OCI-LY7 (cell line): ENCODE data around the gene ARHGEF35. TPM values are rescaled to one million over a fixed set of nuclear protein-coding genes. Genes with fewer than 3 reads are reported as not detected.

Experiments used
- BruUV-seq: library from RNA; stranded (reverse); fragments of 400-500 nt; replicated peaks from 2 replicates; lab custom pipeline; 2021; lab: Mats Ljungman, UMichigan
- CTCF ChIA-PET: fragments of 300-600 bp; sonication (Branson Sonifier 250); formaldehyde crosslinking; loops from one replicate; lab custom pipeline; 2022; ENCODE audit warnings: antibody characterized with exemption; ENCODE audit not compliant: unreplicated experiment; lab: Charles Lee
- POLR2A ChIA-PET: fragments of 300-600 bp; sonication (Branson Sonifier 250); formaldehyde crosslinking; loops from one replicate; lab custom pipeline; 2022; ENCODE audit warnings: antibody characterized with exemption; lab: Charles Lee
- DNase-seq: peaks from one replicate; pipeline ENCODE4 v3.0.0-alpha.2; 2015; ENCODE audit warnings: low spot score
- H2AFZ ChIP-seq: fragments of 200-600 bp; sonication (generic), shearing (Covaris generic); 2 replicates; pipeline ENCODE4 v1.6.1; 2014; ENCODE audit warnings: mild to moderate bottlenecking, antibody characterized with exemption, low read length, moderate library complexity
- H3K27ac ChIP-seq: fragments of 200-600 bp; sonication (generic); 2 replicates; pipeline ENCODE4 v1.5.1; 2014; ENCODE audit warnings: mixed run types, low read depth, mild to moderate bottlenecking, moderate library complexity, low read length, inconsistent platforms; ENCODE audit not compliant: poor library complexity, severe bottlenecking
- H3K36me3 ChIP-seq: fragments of 200-600 bp; sonication (generic); 2 replicates; pipeline ENCODE4 v1.6.1; 2014; ENCODE audit warnings: mild to moderate bottlenecking, antibody characterized with exemption, low read length, moderate library complexity, mixed read lengths; ENCODE audit not compliant: insufficient read depth
- H3K4me1 ChIP-seq: fragments of 200-600 bp; sonication (generic); 2 replicates; pipeline ENCODE4 v1.5.1; 2014; ENCODE audit warnings: mild to moderate bottlenecking, low read length; ENCODE audit not compliant: insufficient read depth, poor library complexity, severe bottlenecking
- H3K4me2 ChIP-seq: fragments of 200-600 bp; sonication (generic); 2 replicates; pipeline ENCODE4 v1.6.1; 2014; ENCODE audit warnings: mild to moderate bottlenecking, low read length
- H3K4me3 ChIP-seq: fragments of 200-600 bp; sonication (generic); 2 replicates; pipeline ENCODE4 v1.5.1; 2014; ENCODE audit warnings: mild to moderate bottlenecking, low read depth, low read length; ENCODE audit not compliant: poor library complexity, severe bottlenecking
- H3K79me2 ChIP-seq: fragments of 200-600 bp; sonication (generic); 2 replicates; pipeline ENCODE4 v1.6.1; 2016; ENCODE audit warnings: low read depth, mild to moderate bottlenecking, low read length, moderate library complexity, mixed read lengths; ENCODE audit not compliant: insufficient read depth
- H3K9me2 ChIP-seq: fragments of 200-600 bp; sonication (generic); 2 replicates; pipeline ENCODE4 v1.6.1; 2016; ENCODE audit warnings: mild to moderate bottlenecking, low read length, mixed read lengths; ENCODE audit not compliant: insufficient read depth
- H3K9me3 ChIP-seq: fragments of 200-600 bp; sonication (generic); 2 replicates; pipeline ENCODE4 v1.6.1; 2014; ENCODE audit warnings: mild to moderate bottlenecking, mixed run types, low read length, mixed read lengths
- H4K20me1 ChIP-seq: fragments of 200-600 bp; sonication (generic); 2 replicates; pipeline ENCODE4 v1.6.1; 2014; ENCODE audit warnings: mild to moderate bottlenecking, antibody characterized with exemption, low read length, moderate library complexity, mixed read lengths; ENCODE audit not compliant: insufficient read depth
- CTCF ChIP-seq: fragments of 200-600 bp; sonication (generic); conservative IDR thresholded peaks from 2 replicates; pipeline ENCODE4 v1.5.1; 2014; ENCODE audit warnings: mild to moderate bottlenecking, antibody characterized with exemption, low read length, moderate library complexity, mixed read lengths
- EZH2phosphoT487 ChIP-seq: fragments of 200-600 bp; sonication (generic); IDR thresholded peaks from 2 replicates; pipeline ENCODE4 v1.6.1; 2018; ENCODE audit warnings: low read depth, borderline replicate concordance, mild to moderate bottlenecking, mixed run types, antibody characterized with exemption, low read length, moderate library complexity, mixed read lengths
- intact Hi-C: fragments of 100-400 bp; cut with micrococcal nuclease; formaldehyde crosslinking; loops from one replicate; pipeline ENCODE4 v1.10.0; 2022; ENCODE audit not compliant: unreplicated experiment
- total RNA-seq, 2 experiments: library from RNA; depleted of rRNA in 1 of 2; stranded (reverse); fragments of >200 nt in 1 of 2; shearing (Covaris generic) in 1 of 2; gene quantifications; 2 replicates each; pipeline ENCODE4 v1.2.3, GENCODE V29; 2014 to 2022

The ARHGEF35 gene
- total RNA-seq, 2 experiments from 2014 or later: not detected

- H3K4me1 ChIP-seq: no peaks in the 10 kb centered on the region
- DNase-seq: no peak
- intact Hi-C loops: no loop called here
- no peak overlapping the region for H3K4me3 ChIP-seq
- ChIA-PET CTCF (no interaction called here), POLR2A (interaction anchor here (0.8 kb wide), 1 partner anchor 15 kb away, joined by 4 read pairs; no protein-coding TSS in a partner anchor)
- TF ChIP-seq EZH2phosphoT487 (no peak), CTCF (no peak)
- no peaks in the 10 kb centered on the region for H3K9me2 ChIP-seq
- H4K20me1 ChIP-seq: no peaks in the 10 kb centered on the region
- no peak overlapping the region for H2AFZ ChIP-seq
- no TSS peak for BruUV-seq
- no peaks in the 10 kb centered on the region for H3K9me3 ChIP-seq
- H3K4me2 ChIP-seq: no peak overlapping the region
- H3K36me3 ChIP-seq: no peaks in the 10 kb centered on the region
- H3K27ac ChIP-seq: no peak overlapping the region
- no peaks in the 10 kb centered on the region for H3K79me2 ChIP-seq
Measured at GRCh38 chr7:144144426-144144825, 51.2 kb downstream of the ARHGEF35 start.

- no peaks in the 10 kb centered on the region for H3K9me2 ChIP-seq
- TF ChIP-seq EZH2phosphoT487 (no peak), CTCF (no peak)
- DNase-seq: no peak
- no peaks in the 10 kb centered on the region for H3K4me1 ChIP-seq
- no peak overlapping the region for H3K27ac ChIP-seq
- no peak overlapping the region for H3K4me2 ChIP-seq
- intact Hi-C loops: no loop called here
- H3K36me3 ChIP-seq: no peaks in the 10 kb centered on the region
- H3K9me3 ChIP-seq: no peaks in the 10 kb centered on the region
- no peaks in the 10 kb centered on the region for H3K79me2 ChIP-seq
- CTCF ChIA-PET: no interaction called here
- no peak overlapping the region for H2AFZ ChIP-seq
- BruUV-seq: no TSS peak
- POLR2A ChIA-PET: no interaction called here
- no peak overlapping the region for H3K4me3 ChIP-seq
- H4K20me1 ChIP-seq: no peaks in the 10 kb centered on the region
Measured at GRCh38 chr7:144142187-144142586, 53.4 kb downstream of the ARHGEF35 start.

GRCh38 chr7:144137501-144137900 is 58.1 kb downstream of the ARHGEF35 start:
- no peaks in the 10 kb centered on the region for H4K20me1 ChIP-seq
- no peak for DNase-seq
- H3K4me1 ChIP-seq: no peaks in the 10 kb centered on the region
- POLR2A ChIA-PET: no interaction called here
- H3K79me2 ChIP-seq: no peaks in the 10 kb centered on the region
- CTCF ChIA-PET: no interaction called here
- BruUV-seq: no TSS peak
- H3K9me2 ChIP-seq: no peaks in the 10 kb centered on the region
- no peak overlapping the region for H2AFZ ChIP-seq
- H3K4me3 ChIP-seq: no peak overlapping the region
- no peak overlapping the region for H3K27ac ChIP-seq
- no peaks in the 10 kb centered on the region for H3K9me3 ChIP-seq
- H3K4me2 ChIP-seq: no peak overlapping the region
- intact Hi-C loops: no loop called here
- H3K36me3 ChIP-seq: no peaks in the 10 kb centered on the region
- TF ChIP-seq EZH2phosphoT487: no peak

Other genes starting within 250 kb of the ARHGEF35 start
- gene OR2F1, start 241.0 kb downstream of the ARHGEF35 start, total RNA-seq (2014; rRNA removed; shearing (Covaris generic)): not detected in 2 replicates
- gene OR2F1, start 241.0 kb downstream of the ARHGEF35 start, total RNA-seq (2022): not detected in 2 replicates
- not detected in 2 replicates for gene OR6B1, start 195.5 kb downstream of the ARHGEF35 start, total RNA-seq (2014; rRNA removed; shearing (Covaris generic))
- gene OR6B1, start 195.5 kb downstream of the ARHGEF35 start, total RNA-seq (2022): not detected in 2 replicates
- gene OR2A5, start 146.9 kb downstream of the ARHGEF35 start, total RNA-seq (2014; rRNA removed; shearing (Covaris generic)): not detected in 2 replicates
- gene OR2A5, start 146.9 kb downstream of the ARHGEF35 start, total RNA-seq (2022): not detected in 2 replicates
- not detected in 2 replicates for gene OR2A25, start 126.0 kb downstream of the ARHGEF35 start, total RNA-seq (2014; rRNA removed; shearing (Covaris generic))
- not detected in 2 replicates for gene OR2A25, start 126.0 kb downstream of the ARHGEF35 start, total RNA-seq (2022)
- gene OR2A12, start 109.6 kb downstream of the ARHGEF35 start, total RNA-seq (2014; rRNA removed; shearing (Covaris generic)): not detected in 2 replicates
- not detected in 2 replicates for gene OR2A12, start 109.6 kb downstream of the ARHGEF35 start, total RNA-seq (2022)
- not detected in 2 replicates for gene OR2A2, start 86.2 kb downstream of the ARHGEF35 start, total RNA-seq (2014; rRNA removed; shearing (Covaris generic))
- gene OR2A2, start 86.2 kb downstream of the ARHGEF35 start, total RNA-seq (2022): not detected in 2 replicates
- not detected in 2 replicates for gene OR2A14, start 72.7 kb downstream of the ARHGEF35 start, total RNA-seq (2014; rRNA removed; shearing (Covaris generic))
- gene OR2A14, start 72.7 kb downstream of the ARHGEF35 start, total RNA-seq (2022): not detected in 2 replicates
- not detected in 2 replicates for gene CTAGE4, start 12.4 kb downstream of the ARHGEF35 start, total RNA-seq (2014; rRNA removed; shearing (Covaris generic))
- gene CTAGE4, start 12.4 kb downstream of the ARHGEF35 start, total RNA-seq (2022): not detected in 2 replicates
- gene OR2A42, start 43.8 kb upstream of the ARHGEF35 start, total RNA-seq (2014; rRNA removed; shearing (Covaris generic)): not detected in 2 replicates
- gene OR2A42, start 43.8 kb upstream of the ARHGEF35 start, total RNA-seq (2022): not detected in 2 replicates
- not detected in 2 replicates for gene OR2A7, start 69.0 kb upstream of the ARHGEF35 start, total RNA-seq (2014; rRNA removed; shearing (Covaris generic))
- gene OR2A7, start 69.0 kb upstream of the ARHGEF35 start, total RNA-seq (2022): not detected in 2 replicates
- not detected in 2 replicates for gene CTAGE8, start 73.5 kb upstream of the ARHGEF35 start, total RNA-seq (2014; rRNA removed; shearing (Covaris generic))
- gene CTAGE8, start 73.5 kb upstream of the ARHGEF35 start, total RNA-seq (2022): not detected in 2 replicates
- gene OR2A1, start 116.6 kb upstream of the ARHGEF35 start, total RNA-seq (2014; rRNA removed; shearing (Covaris generic)): not detected in 2 replicates
- not detected in 2 replicates for gene OR2A1, start 116.6 kb upstream of the ARHGEF35 start, total RNA-seq (2022)
- not detected in 2 replicates for gene ARHGEF5, start 159.6 kb upstream of the ARHGEF35 start, total RNA-seq (2014; rRNA removed; shearing (Covaris generic))
- gene ARHGEF5, start 159.6 kb upstream of the ARHGEF35 start, total RNA-seq (2022): not detected in 2 replicates
- not detected in 2 replicates for gene NOBOX, start 207.9 kb upstream of the ARHGEF35 start, total RNA-seq (2014; rRNA removed; shearing (Covaris generic))
- not detected in 2 replicates for gene NOBOX, start 207.9 kb upstream of the ARHGEF35 start, total RNA-seq (2022)